Measurements from ENCODE around the gene MPP1.

The MPP1 gene

GRCh38 chrX:154784149-154784995 lies 20.9 kb downstream of the MPP1 start:
- H3K4me3 ChIP-seq (ENCODE audit: low read depth, low read length) = no peak overlapping the region
- no peaks in the 10 kb centered on the region for H3K9me3 ChIP-seq
- peaks cover 2% of the 10 kb centered on the region for H3K36me3 ChIP-seq
- no peak for DNase-seq
- no peaks in the 10 kb centered on the region for H3K4me1 ChIP-seq
- H3K27me3 ChIP-seq = no peaks in the 10 kb centered on the region
- TF ChIP-seq CTCF (IDR thresholded peaks at IDR 0.05; ENCODE audit: low read depth, low read length) = no peak

GRCh38 chrX:154780968-154781367 lies 24.3 kb downstream of the MPP1 start:
- H3K36me3 ChIP-seq = peaks cover 32% of the 10 kb centered on the region
- no peak overlapping the region for H3K4me3 ChIP-seq (ENCODE audit: low read depth, low read length)
- no peak for TF ChIP-seq CTCF (IDR thresholded peaks at IDR 0.05; ENCODE audit: low read depth, low read length)
- H3K9me3 ChIP-seq = no peaks in the 10 kb centered on the region
- no peaks in the 10 kb centered on the region for H3K4me1 ChIP-seq
- no peak for DNase-seq
- H3K27me3 ChIP-seq = no peaks in the 10 kb centered on the region

GRCh38 chrX:154779261-154779660 lies 26.0 kb downstream of the MPP1 start:
- H3K36me3 ChIP-seq = peaks cover 49% of the 10 kb centered on the region
- H3K4me3 ChIP-seq (ENCODE audit: low read depth, low read length) = no peak overlapping the region
- H3K4me1 ChIP-seq = no peaks in the 10 kb centered on the region
- TF ChIP-seq CTCF (IDR thresholded peaks at IDR 0.05; ENCODE audit: low read depth, low read length) = no peak
- H3K27me3 ChIP-seq = no peaks in the 10 kb centered on the region
- DNase-seq = no peak
- H3K9me3 ChIP-seq = no peaks in the 10 kb centered on the region

DNA sequence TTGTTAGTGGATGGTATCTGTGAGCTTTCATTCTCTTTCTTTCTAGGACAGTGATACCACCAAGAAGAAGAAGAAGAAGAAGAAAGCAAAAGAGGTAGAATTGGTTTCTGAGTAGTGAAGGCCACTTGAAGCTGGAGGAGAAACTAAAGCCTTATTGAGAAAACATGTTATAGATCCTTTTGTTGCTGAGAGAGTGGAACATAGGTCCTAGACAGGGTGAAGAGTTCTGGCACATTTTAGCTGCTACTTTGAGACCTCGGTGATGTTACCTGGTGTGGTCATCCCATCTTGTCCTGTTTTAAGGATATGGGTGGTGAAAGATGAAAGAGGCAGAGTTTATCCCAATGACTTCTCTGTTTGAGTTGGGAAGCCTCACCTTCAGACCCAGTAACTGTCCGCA lies 28.5 kb downstream of the MPP1 start:
- peaks cover 68% of the 10 kb centered on the region for H3K36me3 ChIP-seq
- no peaks in the 10 kb centered on the region for H3K27me3 ChIP-seq
- H3K4me3 ChIP-seq (ENCODE audit: low read depth, low read length) = no peak overlapping the region
- no peak for DNase-seq
- H3K4me1 ChIP-seq = no peaks in the 10 kb centered on the region
- no peaks in the 10 kb centered on the region for H3K9me3 ChIP-seq
- no peak for TF ChIP-seq CTCF (IDR thresholded peaks at IDR 0.05; ENCODE audit: low read depth, low read length)

GRCh38 chrX:154775419-154776349 lies 29.6 kb downstream of the MPP1 start:
- Histone ChIP-seq H3K27me3 (no peaks in the 10 kb centered on the region), H3K4me3 (ENCODE audit: low read depth, low read length) (no peak overlapping the region), H3K9me3 (no peaks in the 10 kb centered on the region), H3K36me3 (peaks cover 72% of the 10 kb centered on the region), H3K4me1 (no peaks in the 10 kb centered on the region)
- peak; percentile 22 for DNase-seq
- no peak for TF ChIP-seq CTCF (IDR thresholded peaks at IDR 0.05; ENCODE audit: low read depth, low read length)

All from BE2C (cell line).